Sigmoid colon (tissue), 7 donors: ENCODE measurements around the gene RHCG. TPM values are rescaled to one million over a fixed set of nuclear protein-coding genes. Genes with fewer than 3 reads are reported as not detected.

ENCODE experiments used
- DNase-seq: peaks from one replicate; pipeline ENCODE4 v3.0.0-alpha.2; 2019
- H3K27ac ChIP-seq, 4 donors: fragments of 200-600 bp; sonication (generic); one replicate each; pipeline ENCODE4 v1.5.1; 2016 to 2019; ENCODE audit warnings: mild to moderate bottlenecking in 1 of 4
- H3K27me3 ChIP-seq, 3 donors: fragments of 200-600 bp; sonication (generic); one replicate each; pipeline ENCODE4 v1.5.1; 2019; ENCODE audit warnings: mild to moderate bottlenecking in 1 of 3
- H3K36me3 ChIP-seq, 4 donors: fragments of 200-600 bp; sonication (generic); one replicate each; pipeline ENCODE4 v1.5.1; 2016 to 2019
- H3K4me1 ChIP-seq, 4 donors: fragments of 200-600 bp; sonication (generic); one replicate each; pipeline ENCODE4 v1.5.1; 2017 to 2019
- H3K4me3 ChIP-seq, 4 donors: fragments of 200-600 bp; sonication (generic); one replicate each; pipeline ENCODE4 v1.5.1; 2017 to 2019; ENCODE audit warnings: mild to moderate bottlenecking in 2 of 4, moderate library complexity in 1 of 4
- H3K9me3 ChIP-seq, 4 donors: fragments of 200-600 bp in 3 of 4; sonication (generic) in 3 of 4; one replicate each; pipeline versions ENCODE4 v1.5.1 to v1.6.1; 2013 to 2019
- EP300 ChIP-seq, 4 donors: sonication (generic); formaldehyde crosslinking; IDR thresholded peaks; one replicate each; pipeline ENCODE4 v1.6.1; 2017; ENCODE audit warnings: antibody characterized with exemption in 4 of 4
- POLR2A ChIP-seq, 2 donors: fragments of 450-650 bp; IDR thresholded peaks; one replicate each; pipeline ENCODE4 v1.6.1; 2016; ENCODE audit warnings: antibody characterized with exemption in 2 of 2, mild to moderate bottlenecking in 2 of 2, moderate library complexity in 2 of 2
- POLR2AphosphoS5 ChIP-seq, 4 donors: sonication (generic); formaldehyde crosslinking; IDR thresholded peaks; one replicate each; pipeline ENCODE4 v1.6.1; 2017; ENCODE audit warnings: antibody characterized with exemption in 4 of 4
- WGBS, 2 donors: extraction: QIAGEN DNeasy Blood & Tissue Kit; methylation state at CpG; one replicate each; pipeline ENCODE4 v1.1.7; 2013; 5-methylcytosine and 5-hydroxymethylcytosine counted together
- intact Hi-C: fragments of 100-400 bp; cut with DNase I; formaldehyde crosslinking; loops from one replicate; pipeline ENCODE4 v1.15.1; 2023
- polyA plus RNA-seq, 3 donors: library from polyadenylated mRNA; stranded (reverse); fragments of 200-250 nt; gene quantifications; one replicate each; pipeline ENCODE4 v1.2.3, GENCODE V29; 2013
- total RNA-seq, 4 donors: library from RNA; depleted of rRNA; stranded (reverse); fragments of >200 nt; gene quantifications; one replicate each; pipeline ENCODE4 v1.1.0, GENCODE V29; 2016
- TF ChIP-seq, protein P1 (sequence below), 4 experiments: fragments of 450-650 bp in 3 of 4; fragments of 200-600 bp in 1 of 4; IDR thresholded peaks; one replicate each; pipeline ENCODE4 v1.5.1; 2016 to 2019; ENCODE audit warnings: antibody characterized with exemption in 4 of 4, mild to moderate bottlenecking in 3 of 4, moderate library complexity in 2 of 4
- donor health status: healthy with polysubstance abuse.
- donor health status: Bipolar disorder and iron deficiency.
- donor health status: healthy.

RHCG gene
- total and polyA plus RNA-seq, 7 donors, result 0.47 to 3.0 TPM; not detected in 5

DNA sequence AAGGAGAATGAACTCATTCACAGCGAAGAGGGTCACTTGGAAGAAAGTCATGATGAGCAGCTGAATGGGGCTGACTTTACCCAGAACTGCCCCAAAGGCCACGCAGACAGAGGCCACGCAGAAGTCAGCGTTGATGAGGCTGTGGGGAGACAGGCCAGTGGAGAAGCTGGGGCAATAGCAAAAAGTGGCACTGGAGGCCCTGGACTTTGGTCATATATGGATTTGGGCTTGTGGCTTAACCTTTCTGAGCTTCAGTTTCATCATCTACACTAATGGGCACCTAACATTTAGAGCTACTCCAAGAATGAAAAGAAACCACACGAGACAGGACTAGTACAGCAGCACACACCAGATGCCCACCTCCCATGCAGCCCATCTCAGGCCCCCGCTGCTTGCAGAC lies 13.3 kb downstream of the RHCG start:
- no peaks in the 10 kb centered on the region for H3K9me3 ChIP-seq
- TF ChIP-seq EP300 (IDR thresholded peaks at IDR 0.05), result no peak
- no peak for TF ChIP-seq POLR2A (IDR thresholded peaks at IDR 0.05)
- TF ChIP-seq, protein P1, sequence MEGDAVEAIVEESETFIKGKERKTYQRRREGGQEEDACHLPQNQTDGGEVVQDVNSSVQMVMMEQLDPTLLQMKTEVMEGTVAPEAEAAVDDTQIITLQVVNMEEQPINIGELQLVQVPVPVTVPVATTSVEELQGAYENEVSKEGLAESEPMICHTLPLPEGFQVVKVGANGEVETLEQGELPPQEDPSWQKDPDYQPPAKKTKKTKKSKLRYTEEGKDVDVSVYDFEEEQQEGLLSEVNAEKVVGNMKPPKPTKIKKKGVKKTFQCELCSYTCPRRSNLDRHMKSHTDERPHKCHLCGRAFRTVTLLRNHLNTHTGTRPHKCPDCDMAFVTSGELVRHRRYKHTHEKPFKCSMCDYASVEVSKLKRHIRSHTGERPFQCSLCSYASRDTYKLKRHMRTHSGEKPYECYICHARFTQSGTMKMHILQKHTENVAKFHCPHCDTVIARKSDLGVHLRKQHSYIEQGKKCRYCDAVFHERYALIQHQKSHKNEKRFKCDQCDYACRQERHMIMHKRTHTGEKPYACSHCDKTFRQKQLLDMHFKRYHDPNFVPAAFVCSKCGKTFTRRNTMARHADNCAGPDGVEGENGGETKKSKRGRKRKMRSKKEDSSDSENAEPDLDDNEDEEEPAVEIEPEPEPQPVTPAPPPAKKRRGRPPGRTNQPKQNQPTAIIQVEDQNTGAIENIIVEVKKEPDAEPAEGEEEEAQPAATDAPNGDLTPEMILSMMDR (IDR thresholded peaks at IDR 0.05), result no peak
- no peak for TF ChIP-seq POLR2AphosphoS5 (IDR thresholded peaks at IDR 0.05)
- 80 to 82% methylated on average over 6 of the region's 6 CpGs for WGBS, 2 donors
- intact Hi-C loops, result no loop called here
- no peaks in the 10 kb centered on the region for H3K4me1 ChIP-seq
- H3K4me3 ChIP-seq, result no peak overlapping the region
- DNase-seq, result no peak
- H3K36me3 ChIP-seq, result no peaks in the 10 kb centered on the region
- H3K27ac ChIP-seq, result no peak overlapping the region
- peaks cover 0 to 28% (median 5%) of the 10 kb centered on the region in 3 donors for H3K27me3 ChIP-seq

DNA sequence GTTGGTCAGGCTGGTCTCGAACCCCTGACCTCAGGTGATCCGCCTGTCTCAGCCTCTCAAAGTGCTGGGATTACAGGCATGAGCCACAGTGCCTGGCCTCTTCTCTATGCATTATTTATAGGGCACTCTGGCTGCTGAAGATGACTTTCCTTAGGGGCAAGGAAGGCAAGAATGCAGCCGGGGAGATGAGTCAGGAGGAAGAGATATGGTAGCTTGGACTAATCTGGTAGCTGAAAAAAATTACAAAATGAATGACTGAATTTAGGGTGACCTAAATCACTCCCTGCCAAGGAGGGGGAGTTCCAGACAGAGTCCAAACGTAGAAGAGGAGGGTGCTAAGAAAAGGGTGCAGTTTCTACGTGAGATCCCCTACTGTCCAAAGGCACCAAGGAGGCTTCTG lies 14.2 kb downstream of the RHCG start:
- intact Hi-C loops, result no loop called here
- Histone ChIP-seq H3K27ac (no peak overlapping the region), H3K9me3 (no peaks in the 10 kb centered on the region), H3K4me3 (no peak overlapping the region), H3K36me3 (no peaks in the 10 kb centered on the region), H3K4me1 (no peaks in the 10 kb centered on the region), H3K27me3 (peaks cover 0 to 32% (median 5%) of the 10 kb centered on the region in 3 donors)
- 81 to 84% methylated on average over 5 of the region's 5 CpGs for WGBS, 2 donors
- no peak for DNase-seq
- TF ChIP-seq EP300 (IDR thresholded peaks at IDR 0.05), result no peak
- TF ChIP-seq, protein P1 (IDR thresholded peaks at IDR 0.05), result no peak
- no peak for TF ChIP-seq POLR2A (IDR thresholded peaks at IDR 0.05)
- TF ChIP-seq POLR2AphosphoS5 (IDR thresholded peaks at IDR 0.05), result no peak

DNA sequence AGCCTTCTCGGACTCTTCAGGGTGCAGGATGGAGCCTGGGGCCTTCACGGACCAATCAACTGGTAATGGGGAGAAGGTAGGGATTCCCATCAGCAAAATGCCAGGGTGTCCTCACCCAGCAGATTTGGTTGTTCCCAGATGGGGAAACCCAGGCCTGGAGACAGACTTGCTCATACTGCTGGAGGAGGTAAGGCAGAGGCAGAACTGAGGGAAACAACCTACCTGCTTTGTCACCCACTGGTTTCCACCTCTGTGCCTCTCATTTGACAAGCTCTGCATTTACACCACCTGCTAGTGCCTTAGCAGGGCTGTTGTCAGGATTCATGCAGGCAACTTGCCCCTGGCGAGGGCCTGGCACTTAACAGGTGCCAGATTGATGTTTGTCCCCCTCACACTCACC lies 15.9 kb downstream of the RHCG start:
- Histone ChIP-seq H3K27ac (no peak overlapping the region), H3K27me3 (peaks cover 0 to 23% (median 0%) of the 10 kb centered on the region in 3 donors), H3K4me3 (no peak overlapping the region), H3K4me1 (no peaks in the 10 kb centered on the region), H3K36me3 (no peaks in the 10 kb centered on the region), H3K9me3 (no peaks in the 10 kb centered on the region)
- intact Hi-C loops, result no loop called here
- no peak for DNase-seq
- TF ChIP-seq POLR2AphosphoS5 (IDR thresholded peaks at IDR 0.05), result no peak
- TF ChIP-seq, protein P1 (IDR thresholded peaks at IDR 0.05), result no peak
- no peak for TF ChIP-seq EP300 (IDR thresholded peaks at IDR 0.05)
- 90 to 92% methylated on average over 3 of the region's 3 CpGs for WGBS, 2 donors

DNA sequence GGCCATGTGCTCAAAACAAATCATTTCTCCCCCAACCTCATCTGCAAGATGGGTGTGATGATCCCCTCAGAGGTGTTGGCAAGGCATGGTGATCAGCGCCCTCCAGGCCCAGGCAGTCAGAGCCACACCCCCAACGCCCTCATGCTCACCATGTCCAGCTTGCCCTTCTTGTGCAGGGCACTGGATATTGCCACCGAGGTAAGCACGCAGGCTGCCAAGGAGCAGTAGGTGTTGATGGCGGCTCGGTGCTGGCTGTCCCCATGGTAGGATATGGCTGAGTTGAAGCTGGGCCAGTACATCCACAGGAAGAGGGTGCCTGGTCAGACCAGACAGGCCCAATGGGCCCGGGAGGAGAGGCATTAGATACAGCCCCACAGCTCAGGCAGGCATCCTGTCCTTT lies 17.2 kb downstream of the RHCG start:
- H3K27me3 ChIP-seq, result peaks cover 0 to 23% (median 0%) of the 10 kb centered on the region in 3 donors
- no peaks in the 10 kb centered on the region for H3K4me1 ChIP-seq
- intact Hi-C loops, result no loop called here
- no peaks in the 10 kb centered on the region for H3K9me3 ChIP-seq
- TF ChIP-seq POLR2AphosphoS5 (IDR thresholded peaks at IDR 0.05) (no peak), EP300 (IDR thresholded peaks at IDR 0.05) (no peak), POLR2A (IDR thresholded peaks at IDR 0.05) (no peak)
- TF ChIP-seq, protein P1 (IDR thresholded peaks at IDR 0.05), result no peak
- H3K36me3 ChIP-seq, result no peaks in the 10 kb centered on the region
- no peak overlapping the region for H3K4me3 ChIP-seq
- 76 to 80% methylated on average over 7 of the region's 7 CpGs for WGBS, 2 donors
- DNase-seq, result no peak
- no peak overlapping the region for H3K27ac ChIP-seq
